Endodermal cell (in vitro differentiated cells): ENCODE results near the gene STK35. TPM values are rescaled to one million over a fixed set of nuclear protein-coding genes. Genes with fewer than 3 reads are reported as not detected.
A peak's percentile ranks its signal among the peaks of the same experiment; 100 is the strongest.
"Not testable (repeated sequence)": the region's sequence is repeated elsewhere in the genome, so short reads cannot be mapped to it uniquely, and the experiment has no call there.

Experiments used
- DNase-seq: peaks from one replicate; pipeline ENCODE4 v3.0.0-alpha.2; 2017
- H3K27ac ChIP-seq: 2 replicates; pipeline ENCODE4 v1.5.1; 2013; ENCODE audit warnings: mild to moderate bottlenecking, low read depth, low read length, moderate library complexity
- H3K27me3 ChIP-seq: 2 replicates; pipeline ENCODE4 v1.6.1; 2013; ENCODE audit warnings: mild to moderate bottlenecking, low read length, moderate library complexity; ENCODE audit not compliant: insufficient read depth, control insufficient read depth, poor library complexity, severe bottlenecking
- H3K36me3 ChIP-seq: 2 replicates; pipeline ENCODE4 v1.7.0; 2013; ENCODE audit warnings: mild to moderate bottlenecking, low read length, moderate library complexity; ENCODE audit not compliant: control insufficient read depth, insufficient read depth
- H3K4me1 ChIP-seq: one replicate; pipeline ENCODE4 v1.7.0; 2013; ENCODE audit warnings: low read length; ENCODE audit not compliant: control insufficient read depth, insufficient read depth
- H3K4me3 ChIP-seq: 2 replicates; pipeline ENCODE4 v1.5.1; 2013; ENCODE audit warnings: mild to moderate bottlenecking, low read length, moderate library complexity
- H3K9ac ChIP-seq: 2 replicates; pipeline ENCODE4 v1.6.1; 2013; ENCODE audit warnings: mild to moderate bottlenecking, low read length, moderate library complexity; ENCODE audit not compliant: poor library complexity, severe bottlenecking; ENCODE audit errors: extremely low read depth
- H3K9me3 ChIP-seq: 2 replicates; pipeline ENCODE4 v1.6.1; 2013; ENCODE audit warnings: mild to moderate bottlenecking, low read length, moderate library complexity; ENCODE audit not compliant: control insufficient read depth
- H3K27ac Mint-ChIP-seq: 2 replicates; pipeline ENCODE4 v1.8.0; 2020; ENCODE audit warnings: mixed read lengths
- H3K27me3 Mint-ChIP-seq: 2 replicates; pipeline ENCODE4 v1.8.0; 2021; ENCODE audit warnings: mild to moderate bottlenecking, mixed read lengths; ENCODE audit not compliant: insufficient read depth
- H3K36me3 Mint-ChIP-seq: 2 replicates; pipeline ENCODE4 v1.8.0; 2020; ENCODE audit warnings: low read depth, mixed read lengths
- H3K4me1 Mint-ChIP-seq: 2 replicates; pipeline ENCODE4 v1.8.0; 2020; ENCODE audit warnings: mixed read lengths
- H3K4me3 Mint-ChIP-seq: 2 replicates; pipeline ENCODE4 v1.8.0; 2020; ENCODE audit warnings: mild to moderate bottlenecking, moderate library complexity, mixed read lengths
- H3K9me3 Mint-ChIP-seq: 2 replicates; pipeline ENCODE4 v1.8.0; 2020; ENCODE audit warnings: mild to moderate bottlenecking, mixed read lengths
- WGBS, 2 experiments: methylation state at CpG; one replicate each; pipeline versions ENCODE4 v1.1.5 to v1.1.7; 2013; ENCODE audit warnings: missing lambda C conversion rate in 2 of 2, mixed read lengths in 1 of 2; ENCODE audit not compliant: insufficient coverage in 1 of 2, insufficient read length in 1 of 2; 5-methylcytosine and 5-hydroxymethylcytosine counted together
- total RNA-seq, 2 donors: library from RNA; stranded (reverse); fragmentation: NEBNext Ultra II Directional in 1 of 2; extraction: Animal tissue kit (Norgen Biotek cat#: 25700) in 1 of 2; gene quantifications; 2 replicates in 1 of 2; 3 replicates in 1 of 2; pipeline ENCODE4 v1.2.1, GENCODE V29; 2021
- TF ChIP-seq, protein P1 (sequence below): fragments of 200-600 bp; sonication (generic); conservative IDR thresholded peaks from 2 replicates; pipeline ENCODE4 v1.5.0; 2021; ENCODE audit warnings: antibody characterized with exemption, mild to moderate bottlenecking

The STK35 gene
- total RNA-seq, 2 donors from 2014 or later: 44.0 to 46.3 TPM

DNA sequence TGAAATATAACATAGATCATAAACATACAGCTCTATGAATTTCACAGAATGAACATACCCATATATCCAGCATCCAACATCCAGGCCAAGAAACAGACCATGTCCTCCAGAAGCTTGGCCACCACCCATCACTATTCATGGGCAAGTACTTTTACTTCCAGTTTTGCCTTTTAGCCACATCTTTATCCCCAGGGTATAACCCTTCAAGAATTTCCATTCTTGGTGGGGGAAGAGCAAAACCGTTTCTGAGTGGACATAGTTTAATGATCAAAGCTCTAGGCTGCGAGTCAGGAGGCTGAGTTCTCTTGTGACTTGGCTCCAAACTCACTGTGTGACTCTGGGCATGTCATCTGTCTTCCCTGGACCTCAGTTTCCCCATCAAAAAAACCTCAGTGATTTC is 78.3 kb downstream of the STK35 start:
- Mint-ChIP-seq H3K27me3 (peaks cover 11% of the 10 kb centered on the region), H3K27ac (no peak overlapping the region), H3K4me1 (no peaks in the 10 kb centered on the region), H3K36me3 (no peaks in the 10 kb centered on the region), H3K4me3 (no peak overlapping the region), H3K9me3 (no peaks in the 10 kb centered on the region)
- H3K9ac ChIP-seq: no peak overlapping the region
- WGBS, 2 experiments: 86% methylated on average over 1 to 2 of the region's 2 CpGs
- TF ChIP-seq, protein P1, sequence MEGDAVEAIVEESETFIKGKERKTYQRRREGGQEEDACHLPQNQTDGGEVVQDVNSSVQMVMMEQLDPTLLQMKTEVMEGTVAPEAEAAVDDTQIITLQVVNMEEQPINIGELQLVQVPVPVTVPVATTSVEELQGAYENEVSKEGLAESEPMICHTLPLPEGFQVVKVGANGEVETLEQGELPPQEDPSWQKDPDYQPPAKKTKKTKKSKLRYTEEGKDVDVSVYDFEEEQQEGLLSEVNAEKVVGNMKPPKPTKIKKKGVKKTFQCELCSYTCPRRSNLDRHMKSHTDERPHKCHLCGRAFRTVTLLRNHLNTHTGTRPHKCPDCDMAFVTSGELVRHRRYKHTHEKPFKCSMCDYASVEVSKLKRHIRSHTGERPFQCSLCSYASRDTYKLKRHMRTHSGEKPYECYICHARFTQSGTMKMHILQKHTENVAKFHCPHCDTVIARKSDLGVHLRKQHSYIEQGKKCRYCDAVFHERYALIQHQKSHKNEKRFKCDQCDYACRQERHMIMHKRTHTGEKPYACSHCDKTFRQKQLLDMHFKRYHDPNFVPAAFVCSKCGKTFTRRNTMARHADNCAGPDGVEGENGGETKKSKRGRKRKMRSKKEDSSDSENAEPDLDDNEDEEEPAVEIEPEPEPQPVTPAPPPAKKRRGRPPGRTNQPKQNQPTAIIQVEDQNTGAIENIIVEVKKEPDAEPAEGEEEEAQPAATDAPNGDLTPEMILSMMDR: no peak
- no peak overlapping the region for H3K27ac ChIP-seq
- no peaks in the 10 kb centered on the region for H3K36me3 ChIP-seq
- no peaks in the 10 kb centered on the region for H3K4me1 ChIP-seq
- H3K27me3 ChIP-seq: no peaks in the 10 kb centered on the region
- no peak for DNase-seq
- no peaks in the 10 kb centered on the region for H3K9me3 ChIP-seq
- no peak overlapping the region for H3K4me3 ChIP-seq

DNA sequence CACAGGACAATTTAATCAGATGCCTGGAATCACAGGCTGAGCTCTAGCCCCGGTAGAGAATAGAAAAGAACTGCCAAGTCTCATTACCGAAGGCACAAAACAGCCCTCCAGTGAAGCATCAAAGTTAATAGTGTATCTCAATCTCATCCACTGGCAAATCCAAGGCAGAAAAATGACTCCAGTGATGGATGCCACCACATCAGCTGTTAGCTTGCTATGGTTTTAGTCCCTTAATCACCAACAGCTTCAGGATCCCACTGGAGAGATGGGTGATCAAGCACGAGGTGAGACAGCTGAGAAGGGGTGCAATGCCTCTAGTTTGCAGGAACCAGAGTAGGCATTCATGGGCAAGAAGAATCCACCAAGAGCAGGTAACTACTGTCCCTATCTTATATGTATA is 81.8 kb downstream of the STK35 start:
- Mint-ChIP-seq H3K27me3 (peaks cover 15% of the 10 kb centered on the region), H3K9me3 (no peaks in the 10 kb centered on the region), H3K27ac (no peak overlapping the region), H3K4me1 (no peaks in the 10 kb centered on the region), H3K4me3 (no peak overlapping the region), H3K36me3 (no peaks in the 10 kb centered on the region)
- Histone ChIP-seq H3K9ac (no peak overlapping the region), H3K27ac (no peak overlapping the region), H3K9me3 (peaks cover 11% of the 10 kb centered on the region), H3K27me3 (no peaks in the 10 kb centered on the region), H3K4me1 (no peaks in the 10 kb centered on the region), H3K36me3 (no peaks in the 10 kb centered on the region), H3K4me3 (no peak overlapping the region)
- TF ChIP-seq, protein P1: no peak
- no peak for DNase-seq
- 89 to 92% methylated on average over 2 to 3 of the region's 3 CpGs for WGBS, 2 experiments

DNA sequence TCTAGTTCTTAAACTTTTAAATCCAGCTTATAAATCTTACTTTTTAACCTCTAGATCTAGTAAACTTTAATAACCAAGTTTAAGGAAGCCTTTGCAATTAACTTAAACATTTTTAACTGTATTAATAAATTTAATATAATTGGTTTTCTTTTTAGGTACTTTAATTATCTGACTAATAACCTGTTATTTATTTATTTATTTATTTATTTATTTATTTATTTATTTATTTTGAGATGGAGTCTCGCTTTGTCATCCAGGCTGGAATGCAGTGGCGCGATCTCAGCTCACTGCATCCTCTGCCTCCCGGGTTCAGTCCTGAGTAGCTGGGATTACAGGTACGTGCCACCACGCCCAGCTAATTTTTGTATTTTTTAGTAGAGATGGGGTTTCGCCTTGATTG is 83.3 kb downstream of the STK35 start:
- H3K9me3 Mint-ChIP-seq, H3K4me3 Mint-ChIP-seq, H3K9ac ChIP-seq, DNase-seq, H3K4me1 ChIP-seq, H3K27ac Mint-ChIP-seq, H3K4me3 ChIP-seq, H3K36me3 Mint-ChIP-seq, H3K4me1 Mint-ChIP-seq, H3K27me3 ChIP-seq, H3K36me3 ChIP-seq, H3K27ac ChIP-seq: not testable (repeated sequence)
- 94 to 100% methylated on average over 1 to 7 of the region's 7 CpGs for WGBS, 2 experiments
- H3K27me3 Mint-ChIP-seq: peaks cover 21% of the 10 kb centered on the region
- H3K9me3 ChIP-seq: peaks cover 11% of the 10 kb centered on the region

DNA sequence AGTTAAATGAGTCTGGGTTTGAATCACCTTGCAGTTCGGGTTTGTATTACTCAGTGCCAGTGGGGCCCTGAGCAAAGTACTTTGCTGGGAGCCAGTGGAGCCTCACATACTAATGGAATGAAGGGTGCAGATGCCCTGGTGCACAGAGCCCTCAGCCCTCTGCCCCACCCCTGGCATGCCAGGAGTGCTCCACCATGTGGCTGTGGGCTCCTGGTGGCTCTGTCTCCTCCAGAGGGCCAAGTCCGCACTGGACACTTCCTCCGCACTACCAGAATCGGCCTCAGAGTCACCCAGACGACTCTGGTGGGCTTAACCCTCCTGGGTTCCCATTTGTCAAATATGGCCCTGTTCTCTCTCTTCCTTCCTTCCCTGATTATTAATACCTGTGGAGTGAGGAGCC is 94.0 kb downstream of the STK35 start:
- no peaks in the 10 kb centered on the region for H3K36me3 ChIP-seq
- Mint-ChIP-seq H3K4me1 (no peaks in the 10 kb centered on the region), H3K4me3 (no peak overlapping the region), H3K36me3 (no peaks in the 10 kb centered on the region), H3K27me3 (peaks cover 2% of the 10 kb centered on the region), H3K27ac (no peak overlapping the region), H3K9me3 (no peaks in the 10 kb centered on the region)
- H3K4me3 ChIP-seq: no peak overlapping the region
- WGBS, 2 experiments: 85 to 100% methylated on average over 2 to 5 of the region's 5 CpGs
- no peak for DNase-seq
- no peaks in the 10 kb centered on the region for H3K4me1 ChIP-seq
- H3K9me3 ChIP-seq: no peaks in the 10 kb centered on the region
- no peak overlapping the region for H3K27ac ChIP-seq
- H3K27me3 ChIP-seq: no peaks in the 10 kb centered on the region
- H3K9ac ChIP-seq: no peak overlapping the region
- TF ChIP-seq, protein P1: peak; percentile 41
